ENCODE measurements around the gene MCOLN2. TPM values are rescaled to one million over a fixed set of nuclear protein-coding genes. Genes with fewer than 3 reads are reported as not detected.
A peak's percentile ranks its signal among the peaks of the same experiment; 100 is the strongest.

The MCOLN2 gene
- polyA plus RNA-seq, 1 donor from 2014 or later, result not detected

GRCh38 chr1:84946631-84947030, 50.3 kb downstream of the MCOLN2 start:
- Histone ChIP-seq H3K4me3 (ENCODE audit: low read length) (no peak overlapping the region), H3K27me3 (ENCODE audit: insufficient read depth, low read depth, low read length) (no peaks in the 10 kb centered on the region), H4K20me1 (ENCODE audit: insufficient read depth) (no peaks in the 10 kb centered on the region), H3K27ac (ENCODE audit: low read length) (no peak overlapping the region), H2AFZ (ENCODE audit: low read depth, low read length) (no peak overlapping the region), H3K9me3 (ENCODE audit: low read length) (no peaks in the 10 kb centered on the region), H3K9me2 (ENCODE audit: insufficient read depth, low read length) (no peaks in the 10 kb centered on the region), H3K36me3 (ENCODE audit: insufficient read depth, low read length) (no peaks in the 10 kb centered on the region), H3K9ac (ENCODE audit: low read length) (no peak overlapping the region), H3K79me2 (replicated peaks; ENCODE audit: insufficient read depth, low read length) (no peaks in the 10 kb centered on the region), H3K4me2 (ENCODE audit: low read length) (no peak overlapping the region), H3F3A (ENCODE audit: insufficient read depth, low read length, poor library complexity, severe bottlenecking) (no peaks in the 10 kb centered on the region)
- TF ChIP-seq SMC3 (conservative IDR thresholded peaks at IDR 0.05; ENCODE audit: poor library complexity) (no peak), EP300 (conservative IDR thresholded peaks at IDR 0.05; ENCODE audit: poor library complexity, severe bottlenecking) (no peak), RAD21 (conservative IDR thresholded peaks at IDR 0.05) (no peak), REST (IDR thresholded peaks at IDR 0.05; ENCODE audit: borderline replicate concordance) (no peak), CTCF (IDR thresholded peaks at IDR 0.05; ENCODE audit: poor library complexity, severe bottlenecking) (no peak), MXI1 (conservative IDR thresholded peaks at IDR 0.05; ENCODE audit: poor library complexity, severe bottlenecking) (no peak), POLR2AphosphoS5 (IDR thresholded peaks at IDR 0.05) (no peak), EZH2 (IDR thresholded peaks at IDR 0.05; ENCODE audit: borderline replicate concordance, insufficient read depth, low read length, poor library complexity, severe bottlenecking) (no peak), TAF1 (IDR thresholded peaks at IDR 0.05; ENCODE audit: low read depth) (no peak)

GRCh38 chr1:84944767-84945486, 52.0 kb downstream of the MCOLN2 start:
- TF ChIP-seq RAD21 (conservative IDR thresholded peaks at IDR 0.05) (peak; percentile 99), SMC3 (conservative IDR thresholded peaks at IDR 0.05; ENCODE audit: poor library complexity) (peak; percentile 100), CTCF (IDR thresholded peaks at IDR 0.05; ENCODE audit: poor library complexity, severe bottlenecking) (peak; percentile 100), EZH2 (IDR thresholded peaks at IDR 0.05; ENCODE audit: borderline replicate concordance, insufficient read depth, low read length, poor library complexity, severe bottlenecking) (no peak), EP300 (conservative IDR thresholded peaks at IDR 0.05; ENCODE audit: poor library complexity, severe bottlenecking) (no peak), POLR2AphosphoS5 (IDR thresholded peaks at IDR 0.05) (no peak), REST (IDR thresholded peaks at IDR 0.05; ENCODE audit: borderline replicate concordance) (no peak)
- Histone ChIP-seq H3K9me2 (ENCODE audit: insufficient read depth, low read length) (no peaks in the 10 kb centered on the region), H3K36me3 (ENCODE audit: insufficient read depth, low read length) (no peaks in the 10 kb centered on the region), H3K9me3 (ENCODE audit: low read length) (no peaks in the 10 kb centered on the region), H4K20me1 (ENCODE audit: insufficient read depth) (no peaks in the 10 kb centered on the region), H3K27ac (ENCODE audit: low read length) (no peak overlapping the region), H2AFZ (ENCODE audit: low read depth, low read length) (no peak overlapping the region), H3K27me3 (ENCODE audit: insufficient read depth, low read depth, low read length) (no peaks in the 10 kb centered on the region), H3F3A (ENCODE audit: insufficient read depth, low read length, poor library complexity, severe bottlenecking) (no peaks in the 10 kb centered on the region), H3K4me3 (ENCODE audit: low read length) (no peak overlapping the region), H3K9ac (ENCODE audit: low read length) (no peak overlapping the region), H3K4me2 (ENCODE audit: low read length) (no peak overlapping the region), H3K79me2 (replicated peaks; ENCODE audit: insufficient read depth, low read length) (no peaks in the 10 kb centered on the region)
